ENCODE results near the gene ABCC3. TPM values are rescaled to one million over a fixed set of nuclear protein-coding genes. Genes with fewer than 3 reads are reported as not detected.
A peak's percentile ranks its signal among the peaks of the same experiment; 100 is the strongest.

The ABCC3 gene
- total and polyA plus RNA-seq, 2 of the 8 experiments (the other 6 are each of a cell fraction or from before 2014, with no cell fraction given): 0.35 to 0.37 TPM

- no peak for DNase-seq (ENCODE audit: low read depth in 1 of 2, low spot score in 2 of 2)
- H3K23me2 ChIP-seq (ENCODE audit: low read depth, low read length): no peaks in the 10 kb centered on the region
- H3K27ac ChIP-seq (ENCODE audit: low read depth, low read length): no peak overlapping the region
- H3K14ac ChIP-seq (ENCODE audit: insufficient read length): no peak overlapping the region
- H3K4me3 ChIP-seq (ENCODE audit: extremely low read depth in 1 of 4, insufficient read depth in 2 of 4, low read depth in 3 of 4, low read length in 4 of 4): no peak overlapping the region
- CTCF ChIA-PET (ENCODE audit: partially characterized antibody): interaction anchor here (1.2 to 12.8 kb wide), 5 partner anchors 9 to 53 kb away, joined by 3 to 135 read pairs (median 9); no protein-coding TSS in a partner anchor
- H2AK5ac ChIP-seq (ENCODE audit: low read depth, low read length): no peak overlapping the region
- no peaks in the 10 kb centered on the region for H3K79me1 ChIP-seq (ENCODE audit: low read depth, low read length)
- H3K23ac ChIP-seq (ENCODE audit: insufficient read length): no peak overlapping the region
- H2BK12ac ChIP-seq (ENCODE audit: low read depth, low read length): no peak overlapping the region
- no peaks in the 10 kb centered on the region for H4K20me1 ChIP-seq (replicated peaks in 1 of 2; ENCODE audit: control insufficient read depth in 1 of 2, insufficient read depth in 2 of 2, low read length in 2 of 2)
- no peaks in the 10 kb centered on the region for H3K79me2 ChIP-seq (ENCODE audit: control insufficient read depth in 1 of 2, insufficient read depth in 2 of 2, low read length in 2 of 2)
- no peak overlapping the region for H4K5ac ChIP-seq (ENCODE audit: insufficient read length, low read depth, low read length)
- no peak overlapping the region for H3K56ac ChIP-seq (replicated peaks; ENCODE audit: insufficient read length, low read depth, low read length)
- no peak overlapping the region for H2BK120ac ChIP-seq (replicated peaks; ENCODE audit: low read depth, low read length)
- TF ChIP-seq CEBPB (IDR thresholded peaks at IDR 0.05; ENCODE audit: low read depth, low read length) (no peak), KDM4A (IDR thresholded peaks at IDR 0.05; ENCODE audit: low read depth, low read length, severe bottlenecking) (no peak), RXRA (IDR thresholded peaks at IDR 0.05; ENCODE audit: insufficient read depth, low read depth, low read length) (no peak), SP4 (IDR thresholded peaks at IDR 0.05; ENCODE audit: low read length) (no peak), HDAC2 (IDR thresholded peaks at IDR 0.05; ENCODE audit: borderline replicate concordance in 1 of 2, low read depth in 2 of 2, low read length in 2 of 2) (no peak)
- no peak overlapping the region for H2BK15ac ChIP-seq (ENCODE audit: low read length)
- no peak overlapping the region for H2AFZ ChIP-seq (ENCODE audit: low read length)
- 85% methylated on average over 15 of the region's 15 CpGs; no CpG with 5 or more reads in 1 of the 2 experiments for WGBS, 2 experiments (ENCODE audit: extremely low coverage in 1 of 2, insufficient coverage in 1 of 2, insufficient read length in 1 of 2, insufficient replicate concordance in 2 of 2, low coverage in 1 of 2, low lambda C conversion rate in 2 of 2, missing lambda C conversion rate in 1 of 2)
- no peaks in the 10 kb centered on the region; a peak in 1 of 7 replicates for H3K27me3 ChIP-seq (replicated peaks in 1 of 4; ENCODE audit: control insufficient read depth in 3 of 4, extremely low read depth in 1 of 4, insufficient read depth in 3 of 4, low read length in 3 of 4)
- H3K4me2 ChIP-seq (ENCODE audit: insufficient read depth in 1 of 2, low read depth in 2 of 2, low read length in 2 of 2): no peak overlapping the region
- FAIRE-seq: no peak
- POLR2A ChIA-PET (ENCODE audit: partially characterized antibody): no interaction called here
- no peak overlapping the region for H3K18ac ChIP-seq (ENCODE audit: extremely low read depth, low read length)
- no peak overlapping the region for H4K8ac ChIP-seq (ENCODE audit: extremely low read depth, insufficient read depth, low read length)
- no peak overlapping the region for H3K9ac ChIP-seq (replicated peaks in 1 of 4; ENCODE audit: extremely low read depth in 1 of 4, low read depth in 3 of 4, low read length in 3 of 4)
- H3K9me3 ChIP-seq (ENCODE audit: insufficient read depth in 2 of 2, low read depth in 1 of 2, low read length in 1 of 2): no peaks in the 10 kb centered on the region
- peaks cover 0 to 11% (median 5%) of the 10 kb centered on the region in 4 experiments; a peak in 4 of 7 replicates for H3K4me1 ChIP-seq (replicated peaks in 1 of 4; ENCODE audit: control insufficient read depth in 3 of 4, insufficient read depth in 4 of 4, low read length in 3 of 4)
- peak overlapping the region; percentile 3 for H4K91ac ChIP-seq (replicated peaks; ENCODE audit: insufficient read length, low read length)
- no peak overlapping the region for H2BK20ac ChIP-seq (ENCODE audit: low read length)
- H2BK5ac ChIP-seq (ENCODE audit: low read depth, low read length): no peak overlapping the region
- no peak overlapping the region for H3K4ac ChIP-seq (replicated peaks; ENCODE audit: insufficient read length, low read depth, low read length)
- H3K36me3 ChIP-seq (ENCODE audit: control insufficient read depth in 2 of 4, insufficient read depth in 4 of 4, low read length in 3 of 4): no peaks in the 10 kb centered on the region
Observed at GRCh38 chr17:50642071-50642721, 7.5 kb downstream of the ABCC3 start.

Measured in H1 (cell line).